PFSK-1 (cell line): ENCODE measurements around the gene CHD8.
A peak's percentile ranks its signal among the peaks of the same experiment; 100 is the strongest.

Experiments used
- FOXP2 ChIP-seq: optimal IDR thresholded peaks from 2 replicates; pipeline ENCODE3; 2011; ENCODE audit warnings: borderline replicate concordance, control low read depth, inconsistent platforms; ENCODE audit not compliant: insufficient read depth; ENCODE audit errors: extremely low read length, extremely low read depth
- POLR2AphosphoS5 ChIP-seq: IDR thresholded peaks from 2 replicates; pipeline ENCODE4 v1.6.1; 2012; ENCODE audit warnings: low read depth, mild to moderate bottlenecking, control low read depth, low read length, moderate library complexity
- SIN3A ChIP-seq: IDR thresholded peaks from 2 replicates; pipeline ENCODE4 v1.6.1; 2012; ENCODE audit warnings: mild to moderate bottlenecking, low read length, moderate library complexity, borderline replicate concordance; ENCODE audit not compliant: insufficient read depth
- TAF1 ChIP-seq: IDR thresholded peaks from 2 replicates; pipeline ENCODE4 v1.6.1; 2012; ENCODE audit warnings: low read length, control low read depth, borderline replicate concordance; ENCODE audit not compliant: insufficient read depth
- TF ChIP-seq, protein P1 (sequence below), 2 experiments: IDR thresholded peaks; 2 replicates each; pipeline versions ENCODE4 v1.6.1 to v1.8.0; 2011 to 2012; ENCODE audit warnings: low read depth in 2 of 2, low read length in 2 of 2, control low read depth in 1 of 2, inconsistent platforms in 1 of 2, mild to moderate bottlenecking in 1 of 2, moderate library complexity in 1 of 2; ENCODE audit not compliant: insufficient read depth in 1 of 2

Gene CHD8

DNA sequence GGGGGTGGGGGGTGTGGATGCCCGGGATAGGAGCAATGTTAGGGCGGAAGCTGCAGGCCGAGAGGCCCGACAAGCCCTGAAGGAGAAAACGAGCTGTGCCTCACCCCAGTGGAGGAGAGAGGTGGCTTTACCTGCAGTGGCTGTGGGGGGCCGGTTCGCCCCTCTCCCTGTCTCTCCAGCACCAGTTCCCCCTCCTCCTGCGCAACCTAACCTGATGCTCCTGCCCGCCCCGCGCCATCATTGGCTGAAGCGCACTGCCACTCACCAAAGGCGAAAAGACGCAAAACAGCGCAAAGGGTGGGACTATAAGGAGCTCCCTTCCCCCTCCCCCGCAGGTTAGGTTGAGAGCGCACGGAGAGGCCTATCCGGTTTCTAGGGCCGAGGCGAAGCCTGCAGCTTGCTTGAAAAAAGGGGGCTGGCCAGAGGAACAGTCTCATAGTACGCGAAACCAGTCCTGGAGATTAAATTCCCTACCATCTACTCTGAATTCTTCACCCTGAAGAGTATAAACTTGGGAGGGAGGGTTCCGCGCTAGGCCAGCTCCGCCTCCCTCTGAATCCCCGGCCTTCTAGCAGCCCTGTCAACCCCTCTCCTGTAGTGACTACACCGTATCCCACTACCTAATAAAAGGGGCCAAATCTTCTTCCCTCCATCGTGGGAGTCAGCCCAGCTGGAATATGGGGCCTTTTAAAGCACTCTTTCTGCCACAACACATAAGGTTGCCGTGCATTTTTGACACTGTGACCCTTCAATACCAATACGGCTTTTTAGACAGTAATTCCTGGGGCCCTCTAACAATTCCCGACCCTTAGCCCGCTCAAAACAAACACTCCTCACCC, 18.6 kb downstream of the CHD8 start:
- TF ChIP-seq, protein P1, sequence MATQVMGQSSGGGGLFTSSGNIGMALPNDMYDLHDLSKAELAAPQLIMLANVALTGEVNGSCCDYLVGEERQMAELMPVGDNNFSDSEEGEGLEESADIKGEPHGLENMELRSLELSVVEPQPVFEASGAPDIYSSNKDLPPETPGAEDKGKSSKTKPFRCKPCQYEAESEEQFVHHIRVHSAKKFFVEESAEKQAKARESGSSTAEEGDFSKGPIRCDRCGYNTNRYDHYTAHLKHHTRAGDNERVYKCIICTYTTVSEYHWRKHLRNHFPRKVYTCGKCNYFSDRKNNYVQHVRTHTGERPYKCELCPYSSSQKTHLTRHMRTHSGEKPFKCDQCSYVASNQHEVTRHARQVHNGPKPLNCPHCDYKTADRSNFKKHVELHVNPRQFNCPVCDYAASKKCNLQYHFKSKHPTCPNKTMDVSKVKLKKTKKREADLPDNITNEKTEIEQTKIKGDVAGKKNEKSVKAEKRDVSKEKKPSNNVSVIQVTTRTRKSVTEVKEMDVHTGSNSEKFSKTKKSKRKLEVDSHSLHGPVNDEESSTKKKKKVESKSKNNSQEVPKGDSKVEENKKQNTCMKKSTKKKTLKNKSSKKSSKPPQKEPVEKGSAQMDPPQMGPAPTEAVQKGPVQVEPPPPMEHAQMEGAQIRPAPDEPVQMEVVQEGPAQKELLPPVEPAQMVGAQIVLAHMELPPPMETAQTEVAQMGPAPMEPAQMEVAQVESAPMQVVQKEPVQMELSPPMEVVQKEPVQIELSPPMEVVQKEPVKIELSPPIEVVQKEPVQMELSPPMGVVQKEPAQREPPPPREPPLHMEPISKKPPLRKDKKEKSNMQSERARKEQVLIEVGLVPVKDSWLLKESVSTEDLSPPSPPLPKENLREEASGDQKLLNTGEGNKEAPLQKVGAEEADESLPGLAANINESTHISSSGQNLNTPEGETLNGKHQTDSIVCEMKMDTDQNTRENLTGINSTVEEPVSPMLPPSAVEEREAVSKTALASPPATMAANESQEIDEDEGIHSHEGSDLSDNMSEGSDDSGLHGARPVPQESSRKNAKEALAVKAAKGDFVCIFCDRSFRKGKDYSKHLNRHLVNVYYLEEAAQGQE (IDR thresholded peaks at IDR 0.05; ENCODE audit: insufficient read depth in 1 of 2, low read depth in 2 of 2, low read length in 2 of 2) = no peak
- TF ChIP-seq POLR2AphosphoS5 = peak; percentile 77
- no peak for TF ChIP-seq TAF1

DNA sequence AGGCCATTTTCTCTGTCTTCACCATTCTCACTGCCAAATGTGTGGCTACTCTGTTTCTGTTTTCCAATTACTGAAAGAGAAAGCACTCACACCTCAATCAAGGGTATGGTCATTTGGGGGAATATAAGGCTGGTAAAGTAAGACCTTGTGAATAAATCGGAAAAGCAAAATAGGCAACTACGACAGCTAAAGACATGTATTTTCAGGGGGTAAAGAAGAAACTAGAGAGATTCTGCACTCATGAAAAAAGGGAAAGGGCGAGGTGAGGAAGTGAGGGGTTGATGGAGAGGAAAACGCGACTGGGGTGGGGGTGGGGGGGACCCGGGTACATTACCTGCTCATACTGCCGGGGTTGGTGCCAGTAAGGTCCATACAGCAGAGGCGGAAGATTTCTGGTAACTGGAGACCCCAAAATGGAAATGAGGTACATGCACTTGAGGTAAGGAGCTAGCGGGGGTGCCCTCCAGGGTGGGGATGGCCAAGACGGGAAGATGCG, 19.3 kb downstream of the CHD8 start:
- TF ChIP-seq FOXP2 (no peak), SIN3A (no peak), TAF1 (no peak), POLR2AphosphoS5 (no peak)
- TF ChIP-seq, protein P1 (IDR thresholded peaks at IDR 0.05; ENCODE audit: insufficient read depth in 1 of 2, low read depth in 2 of 2, low read length in 2 of 2) = no peak

DNA sequence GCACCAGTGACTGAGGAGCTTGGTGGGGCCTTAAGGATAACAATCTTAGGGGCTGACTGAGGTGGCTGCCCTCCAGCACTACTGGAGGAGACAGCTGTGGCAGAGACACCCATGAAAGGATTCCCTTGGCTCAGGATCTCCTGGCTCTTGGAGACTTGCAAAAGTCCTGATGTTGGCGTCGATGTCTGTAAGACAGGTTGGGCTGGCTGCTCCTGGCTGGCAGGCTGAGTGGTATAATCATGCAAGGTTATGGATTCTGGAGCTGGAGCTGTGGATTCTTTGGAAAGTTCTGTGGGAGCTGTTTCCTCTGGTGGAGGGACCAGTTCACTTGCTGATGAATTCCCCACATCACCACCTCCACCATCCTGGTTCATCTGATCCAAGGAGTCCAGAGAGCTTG, 24.8 kb downstream of the CHD8 start:
- TF ChIP-seq SIN3A = no peak
- TF ChIP-seq, protein P1 (IDR thresholded peaks at IDR 0.05; ENCODE audit: insufficient read depth in 1 of 2, low read depth in 2 of 2, low read length in 2 of 2) = no peak
- no peak for TF ChIP-seq POLR2AphosphoS5
- TF ChIP-seq FOXP2 = no peak
- no peak for TF ChIP-seq TAF1

DNA sequence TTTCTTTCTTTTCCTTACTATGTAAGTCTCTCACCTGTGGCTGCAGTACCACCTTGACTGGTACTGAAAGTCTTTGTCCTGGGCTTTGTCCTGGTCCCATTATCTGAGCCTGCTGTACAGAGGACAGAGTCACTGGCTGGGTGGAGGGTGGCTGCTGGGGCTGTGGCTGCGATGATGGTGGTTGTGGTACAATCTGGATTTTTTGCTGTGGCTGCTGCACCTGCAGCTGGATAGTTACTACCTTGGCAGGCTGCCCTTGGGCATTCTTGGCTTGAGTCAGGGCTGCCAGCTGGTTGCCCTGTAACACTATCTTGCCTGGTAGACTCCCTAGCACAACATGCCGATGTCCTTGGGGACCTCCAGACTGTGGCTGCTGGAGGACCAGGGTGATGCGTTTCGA, 27.0 kb downstream of the CHD8 start:
- TF ChIP-seq, protein P1 (IDR thresholded peaks at IDR 0.05; ENCODE audit: insufficient read depth in 1 of 2, low read depth in 2 of 2, low read length in 2 of 2) = no peak
- TF ChIP-seq SIN3A (no peak), POLR2AphosphoS5 (no peak), TAF1 (no peak), FOXP2 (no peak)
